SJSA1 (cell line): ENCODE measurements around the gene CKS1B. TPM values are rescaled to one million over a fixed set of nuclear protein-coding genes. Genes with fewer than 3 reads are reported as not detected.
A peak's percentile ranks its signal among the peaks of the same experiment; 100 is the strongest.

Experiments used
- DNase-seq, 2 experiments: peaks; one replicate each; pipeline ENCODE4 v3.0.0-alpha.2; 2015 to 2020; ENCODE audit warnings: low spot score in 2 of 2, low read depth in 1 of 2
- H3K27ac ChIP-seq: fragments of 250-450 bp; sonication (Bioruptor Pico); 2 replicates; pipeline ENCODE4 v1.5.1; 2020; ENCODE audit warnings: mild to moderate bottlenecking, moderate library complexity
- H3K27me3 ChIP-seq: fragments of 250-450 bp; sonication (Bioruptor Pico); replicated peaks from 2 replicates; pipeline ENCODE4 v1.5.1; 2020; ENCODE audit warnings: mild to moderate bottlenecking, moderate library complexity
- H3K36me3 ChIP-seq: fragments of 250-450 bp; sonication (Bioruptor Pico); 2 replicates; pipeline ENCODE4 v1.5.1; 2020; ENCODE audit warnings: mild to moderate bottlenecking
- H3K4me1 ChIP-seq: fragments of 250-450 bp; sonication (Bioruptor Pico); replicated peaks from 2 replicates; pipeline ENCODE4 v1.6.1; 2021; ENCODE audit warnings: mild to moderate bottlenecking
- H3K4me3 ChIP-seq: fragments of 250-450 bp; sonication (Bioruptor Pico); 2 replicates; pipeline ENCODE4 v1.5.1; 2020; ENCODE audit warnings: mild to moderate bottlenecking
- H3K9me3 ChIP-seq: fragments of 250-450 bp; sonication (Bioruptor Pico); replicated peaks from 2 replicates; pipeline ENCODE4 v1.5.1; 2020; ENCODE audit warnings: mild to moderate bottlenecking
- total RNA-seq: library from RNA; depleted of rRNA; stranded (reverse); fragments of >200 nt; shearing (Covaris generic); gene quantifications from 2 replicates; pipeline ENCODE4 v1.2.3, GENCODE V29; 2014; rRNA removed

CKS1B gene
- 290 and 338 TPM in 2 replicates for total RNA-seq

DNA sequence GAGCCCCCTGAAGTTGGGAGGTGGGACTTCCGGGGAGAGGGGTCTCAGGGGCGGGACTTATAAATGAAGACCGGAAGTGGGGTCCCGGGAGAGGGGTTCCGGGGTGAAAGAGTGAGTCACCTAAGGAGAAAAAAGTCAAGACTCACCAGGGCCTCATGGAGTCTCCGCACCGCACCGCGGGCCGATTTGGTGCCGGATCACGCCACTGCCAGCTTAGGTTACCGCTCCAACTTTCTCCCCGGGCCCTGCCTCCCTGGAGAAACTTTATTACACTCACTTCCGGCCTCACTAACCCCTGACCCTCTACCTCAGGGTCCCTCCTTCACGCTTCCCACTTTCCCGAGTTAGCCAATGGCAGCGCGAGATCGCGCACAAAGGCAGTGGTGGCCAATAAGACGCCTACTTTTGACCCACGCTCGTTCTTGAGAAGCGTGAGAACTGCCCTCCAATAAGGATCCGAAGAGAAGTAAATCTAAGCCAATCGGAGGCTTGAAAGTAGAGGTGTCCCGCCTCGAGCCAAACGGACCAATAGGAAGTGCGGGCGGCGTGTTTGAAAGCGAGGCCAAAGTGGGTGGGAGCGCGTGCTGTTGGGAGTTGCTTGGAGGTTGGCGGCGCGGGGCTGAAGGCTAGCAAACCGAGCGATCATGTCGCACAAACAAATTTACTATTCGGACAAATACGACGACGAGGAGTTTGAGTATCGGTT lies at the start of gene CKS1B:
Gene CKS1B (plus strand): TSS at position 580 of the 706 bp plus-strand sequence. CDS start 65 bp downstream, at position 645.
- H3K36me3 ChIP-seq, result peaks cover 47% of the 10 kb centered on the region
- peak; percentile 99 to 100 for DNase-seq
- peak within 1 kb of the TSS; percentile 97 for H3K27ac ChIP-seq
- H3K9me3 ChIP-seq, result no peaks in the 10 kb centered on the region
- H3K4me3 ChIP-seq, result peak within 1 kb of the TSS; percentile 53
- H3K4me1 ChIP-seq, result peaks cover 47% of the 10 kb centered on the region
- no peaks in the 10 kb centered on the region for H3K27me3 ChIP-seq

DNA sequence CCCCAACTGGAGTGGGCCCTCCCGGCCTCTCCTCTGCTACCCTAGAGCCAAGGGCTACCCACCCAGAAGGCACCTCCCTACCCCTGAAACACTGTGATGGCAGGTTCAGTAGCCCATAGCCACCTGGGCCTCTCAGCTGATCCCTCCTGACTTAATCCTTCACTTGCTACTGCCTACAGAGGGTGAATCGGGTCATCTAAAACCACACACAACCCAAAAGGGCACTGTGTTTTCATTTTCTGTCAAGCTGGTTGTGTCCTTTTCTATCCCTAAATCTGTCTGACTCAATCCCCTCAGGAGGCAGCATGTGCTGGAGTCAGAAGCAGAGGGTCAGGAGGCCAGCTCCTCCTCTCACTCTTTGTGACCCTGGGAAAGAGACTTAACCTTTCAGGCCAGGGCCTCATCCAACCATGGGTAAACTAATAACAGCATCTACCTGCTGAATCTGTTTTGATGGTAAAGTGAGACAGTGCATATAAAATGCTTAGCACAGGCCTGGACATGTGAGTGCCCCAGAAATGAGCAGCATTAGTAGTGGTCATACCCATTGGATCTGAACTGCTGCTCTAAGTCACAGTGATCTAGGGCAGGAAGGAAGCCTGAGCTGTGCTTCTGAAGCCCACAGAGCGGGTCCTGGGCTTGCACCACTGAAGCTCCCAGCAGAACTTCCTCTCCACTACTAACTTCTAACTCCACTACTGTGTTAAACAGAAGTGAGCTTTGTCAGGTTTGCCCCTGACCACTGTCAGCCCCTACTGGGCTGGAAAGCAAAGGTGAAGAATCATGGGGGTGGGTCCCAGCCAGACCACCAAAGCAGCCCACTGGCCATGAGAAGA lies 48.9 kb upstream of the CKS1B start:
- Histone ChIP-seq H3K36me3 (peaks cover 3% of the 10 kb centered on the region; the same call in 1 of the 2 replicates), H3K4me3 (no peak overlapping the region), H3K27me3 (no peaks in the 10 kb centered on the region), H3K4me1 (no peaks in the 10 kb centered on the region), H3K27ac (no peak overlapping the region), H3K9me3 (no peaks in the 10 kb centered on the region)
- no peak for DNase-seq

DNA sequence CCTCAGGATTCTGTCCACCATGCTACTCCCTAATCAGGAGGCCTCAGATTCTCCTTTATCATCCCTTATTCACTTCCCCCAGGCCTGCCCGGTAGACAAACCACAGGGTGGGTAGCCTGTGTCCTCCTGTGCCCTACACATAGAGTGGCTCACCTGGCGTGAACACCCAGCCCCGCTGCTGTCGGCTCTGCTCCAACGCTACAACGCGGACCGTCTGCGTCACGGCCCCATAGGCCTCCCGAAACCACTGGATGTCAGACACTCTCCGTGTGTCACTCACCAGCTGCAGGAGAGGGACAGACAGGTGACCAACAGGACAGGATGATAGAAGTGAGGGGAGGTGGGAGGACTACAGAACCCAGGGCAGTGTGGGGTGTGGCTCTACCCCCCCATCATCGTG lies 48.3 kb upstream of the CKS1B start:
- DNase-seq, result no peak
- peaks cover 3% of the 10 kb centered on the region; the same call in 1 of the 2 replicates for H3K36me3 ChIP-seq
- no peaks in the 10 kb centered on the region for H3K27me3 ChIP-seq
- H3K9me3 ChIP-seq, result no peaks in the 10 kb centered on the region
- no peak overlapping the region for H3K27ac ChIP-seq
- H3K4me3 ChIP-seq, result no peak overlapping the region
- no peaks in the 10 kb centered on the region for H3K4me1 ChIP-seq

DNA sequence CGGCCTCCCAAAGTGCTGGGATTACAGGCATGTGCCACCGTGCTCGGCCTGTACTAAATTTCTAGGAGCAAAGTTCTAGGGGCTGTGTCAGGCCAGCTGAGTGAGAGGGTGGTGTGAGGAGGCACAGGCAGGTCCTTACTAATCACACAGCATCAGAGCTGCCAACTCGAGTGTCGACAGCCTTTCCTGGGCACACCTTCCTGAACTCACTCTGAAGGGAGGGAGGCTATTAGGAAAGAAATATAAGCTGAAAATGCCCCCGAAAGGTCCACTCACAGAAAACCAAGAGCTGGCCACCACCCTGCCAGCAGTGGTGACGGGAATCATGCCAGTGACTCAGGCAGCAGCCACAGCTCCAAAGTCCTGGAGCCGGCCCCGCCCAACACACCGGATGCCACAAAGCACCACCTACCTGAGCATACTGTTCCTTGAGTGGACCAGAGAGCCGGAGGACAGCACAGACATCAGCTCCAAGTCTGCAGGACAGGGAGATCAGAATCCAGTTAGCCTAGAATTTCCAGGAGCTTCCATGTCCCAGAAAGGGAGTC lies 42.5 kb upstream of the CKS1B start:
- no peaks in the 10 kb centered on the region for H3K27me3 ChIP-seq
- DNase-seq, result no peak
- H3K9me3 ChIP-seq, result no peaks in the 10 kb centered on the region
- no peak overlapping the region for H3K27ac ChIP-seq
- H3K4me1 ChIP-seq, result peaks cover 8% of the 10 kb centered on the region
- H3K4me3 ChIP-seq, result no peak overlapping the region
- no peaks in the 10 kb centered on the region for H3K36me3 ChIP-seq

DNA sequence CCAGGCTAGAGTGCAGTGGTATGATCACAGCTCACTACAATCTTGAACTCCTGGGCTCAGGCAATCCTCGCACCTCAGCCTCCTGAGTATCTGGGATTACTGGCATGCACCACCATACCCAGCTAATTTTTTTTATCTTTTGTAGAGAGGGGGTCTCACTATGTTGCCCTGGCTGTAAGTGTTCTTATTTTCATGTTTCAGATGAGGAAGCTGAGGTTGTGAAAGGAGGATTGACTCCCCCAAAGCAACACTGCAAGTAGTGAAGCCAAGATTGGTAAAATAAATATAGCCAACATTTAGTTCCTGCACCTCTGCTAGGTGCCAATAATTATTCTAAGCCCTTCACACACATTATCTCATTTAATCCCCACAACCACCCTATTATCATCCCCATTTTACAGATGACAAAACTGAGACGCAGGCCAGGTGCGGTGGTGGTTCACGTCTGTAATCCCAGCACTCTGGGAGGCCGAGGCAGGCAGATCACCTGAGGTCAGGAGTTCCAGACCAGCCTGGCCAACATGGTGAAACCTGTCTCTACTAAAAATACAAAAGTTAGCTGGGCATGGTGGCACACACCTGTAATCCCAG lies 40.0 kb upstream of the CKS1B start:
- no peak overlapping the region for H3K4me3 ChIP-seq
- no peak overlapping the region for H3K27ac ChIP-seq
- no peaks in the 10 kb centered on the region for H3K27me3 ChIP-seq
- peaks cover 8% of the 10 kb centered on the region for H3K4me1 ChIP-seq
- no peak for DNase-seq
- H3K36me3 ChIP-seq, result no peaks in the 10 kb centered on the region
- H3K9me3 ChIP-seq, result no peaks in the 10 kb centered on the region

DNA sequence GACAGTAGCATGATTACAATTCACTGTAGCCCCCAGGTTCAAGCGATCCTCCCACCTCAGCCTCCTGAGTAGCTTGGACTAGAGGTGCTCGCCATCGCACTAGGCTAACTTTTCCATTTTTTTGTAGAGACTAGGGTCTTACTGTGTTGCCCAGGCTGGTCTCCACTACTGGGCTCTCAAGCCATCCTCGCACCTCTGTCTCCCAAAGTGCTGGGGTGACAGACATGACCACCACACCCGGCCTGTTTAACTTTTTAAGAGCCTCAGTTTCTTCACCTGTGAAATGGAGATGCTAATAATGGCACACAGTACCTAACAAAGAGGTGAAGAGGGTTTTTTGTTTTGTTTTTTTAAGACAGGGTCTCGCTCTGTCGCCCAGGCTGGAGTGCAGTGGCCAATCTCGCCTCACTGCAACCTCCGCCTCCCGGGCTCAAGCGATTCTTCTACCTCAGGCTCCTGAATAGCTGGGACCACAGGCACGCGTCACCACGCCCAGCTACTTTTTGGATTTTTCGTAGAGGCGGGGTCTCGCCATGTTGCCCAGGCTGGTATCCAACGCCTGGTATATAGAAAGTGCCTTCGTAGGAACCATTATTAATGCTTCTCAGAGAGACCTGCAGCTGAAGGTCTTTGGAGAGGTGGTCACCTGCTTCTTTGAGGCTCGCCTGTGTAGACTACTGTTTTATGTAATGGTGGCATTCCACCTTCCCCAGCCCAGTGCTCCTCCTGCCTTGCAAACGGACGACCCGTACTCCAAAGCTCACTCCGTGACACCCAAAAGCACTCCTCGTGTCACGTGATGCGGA lies 38.5 kb upstream of the CKS1B start:
- Histone ChIP-seq H3K27me3 (no peaks in the 10 kb centered on the region), H3K4me3 (peak overlapping the region; percentile 57), H3K4me1 (peaks cover 8% of the 10 kb centered on the region), H3K36me3 (no peaks in the 10 kb centered on the region), H3K27ac (peak overlapping the region; percentile 98; the same call in 1 of the 2 replicates), H3K9me3 (no peaks in the 10 kb centered on the region)
- DNase-seq, result no peak

DNA sequence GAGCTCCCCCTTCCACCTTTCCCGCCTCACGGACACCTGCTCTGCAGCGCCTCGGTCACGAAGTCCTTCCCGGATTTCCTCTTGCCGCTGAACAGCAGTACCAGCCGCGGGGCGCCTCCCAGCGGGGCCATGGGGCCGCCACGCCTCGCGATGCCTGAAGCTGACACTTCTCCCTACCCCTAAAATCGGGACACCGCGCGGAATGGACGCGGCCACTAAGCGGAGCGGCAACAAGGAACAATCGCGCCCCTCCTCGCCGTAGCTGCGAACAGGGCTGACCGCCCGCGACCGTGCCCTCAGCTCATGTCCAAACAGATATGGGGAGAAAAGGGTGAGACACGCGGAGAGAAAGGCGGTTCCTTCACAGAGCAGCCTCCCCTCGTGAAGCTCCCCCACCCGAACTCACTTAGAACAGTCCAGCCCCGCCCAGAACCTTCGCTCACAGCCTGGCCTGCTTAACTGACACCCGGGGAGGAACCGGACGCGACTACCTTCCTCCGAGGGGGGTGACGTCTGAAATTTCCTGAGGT lies 37.9 kb upstream of the CKS1B start, which contains the start of gene PMVK:
Gene PMVK (minus strand): TSS at position 165 of the 530 bp plus-strand sequence. CDS start 34 bp downstream, at position 131.
- Histone ChIP-seq H3K36me3 (no peaks in the 10 kb centered on the region), H3K4me1 (peaks cover 8% of the 10 kb centered on the region), H3K27ac (peak within 1 kb of the TSS; percentile 98), H3K9me3 (no peaks in the 10 kb centered on the region), H3K4me3 (peak within 1 kb of the TSS; percentile 57), H3K27me3 (no peaks in the 10 kb centered on the region)
- DNase-seq, result peak; percentile 95 to 99

DNA sequence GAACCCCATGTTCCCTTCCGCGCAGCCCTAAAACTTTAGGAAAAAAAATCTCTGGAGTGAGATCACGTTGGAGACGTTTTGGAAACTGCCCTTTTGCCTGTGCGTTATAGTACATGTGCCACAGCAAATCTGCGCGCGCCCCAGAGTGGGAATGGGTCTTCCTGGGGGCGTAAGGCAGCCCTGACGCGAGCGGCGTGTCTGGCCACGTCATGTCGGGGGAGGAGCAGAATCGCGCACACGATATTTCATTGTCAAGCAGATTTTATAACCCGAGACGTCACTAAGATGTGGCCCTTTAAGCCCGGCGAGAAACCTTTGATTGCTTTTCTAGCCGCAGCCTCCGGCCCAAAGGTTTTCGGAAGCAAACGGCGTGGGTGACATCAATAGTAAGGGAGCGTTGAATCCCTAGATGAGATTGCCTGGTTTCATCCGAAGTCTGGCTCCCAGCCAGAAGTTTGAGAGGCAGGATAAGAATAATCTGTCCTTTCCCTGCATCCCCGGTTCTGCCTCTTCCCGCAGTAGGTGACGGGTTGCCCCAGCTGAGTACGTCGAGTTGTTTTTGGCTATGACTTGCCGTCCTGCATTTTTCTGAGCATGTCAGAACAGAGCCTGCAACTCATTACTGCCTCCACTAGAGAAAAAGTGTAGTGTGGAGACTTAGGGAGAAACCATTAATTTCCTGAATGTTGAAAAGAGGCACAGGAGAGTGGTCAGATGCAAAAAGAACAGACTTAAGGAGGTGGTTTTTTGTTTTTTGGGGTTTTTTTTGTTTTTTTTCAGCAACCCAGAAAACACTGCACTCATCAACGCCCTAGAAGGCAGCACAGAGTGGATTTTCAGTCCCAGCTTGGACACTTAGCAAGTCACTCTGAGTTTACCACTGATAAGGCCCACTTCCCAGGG lies 37.1 kb upstream of the CKS1B start:
- peak overlapping the region; percentile 57 for H3K4me3 ChIP-seq
- peaks cover 8% of the 10 kb centered on the region for H3K4me1 ChIP-seq
- peak; percentile 88 to 98 for DNase-seq
- no peaks in the 10 kb centered on the region for H3K9me3 ChIP-seq
- H3K27ac ChIP-seq, result peak overlapping the region; percentile 98
- H3K27me3 ChIP-seq, result no peaks in the 10 kb centered on the region
- no peaks in the 10 kb centered on the region for H3K36me3 ChIP-seq

DNA sequence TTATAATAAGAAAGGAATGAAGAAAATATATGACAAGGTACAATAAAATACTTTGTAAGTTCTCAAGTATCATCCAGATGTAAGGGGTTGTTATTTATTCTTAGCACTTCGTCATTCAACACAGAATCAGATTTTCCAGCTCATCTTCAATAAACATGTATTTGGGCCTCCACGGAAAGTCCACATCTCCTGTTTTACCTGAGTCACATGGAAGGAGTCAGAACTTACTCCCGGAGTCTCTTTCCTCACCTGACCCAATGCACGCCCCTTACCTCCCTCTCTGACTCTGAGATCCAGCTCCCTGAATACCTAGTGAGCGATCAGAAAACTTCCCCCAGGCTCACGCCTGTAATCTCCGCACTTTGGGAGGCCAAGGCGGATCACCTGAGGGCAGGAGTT lies 36.5 kb upstream of the CKS1B start:
- peaks cover 8% of the 10 kb centered on the region for H3K4me1 ChIP-seq
- H3K4me3 ChIP-seq, result no peak overlapping the region
- no peaks in the 10 kb centered on the region for H3K27me3 ChIP-seq
- no peak for DNase-seq
- H3K27ac ChIP-seq, result no peak overlapping the region; the same call in 1 of the 2 replicates
- H3K36me3 ChIP-seq, result no peaks in the 10 kb centered on the region
- no peaks in the 10 kb centered on the region for H3K9me3 ChIP-seq

DNA sequence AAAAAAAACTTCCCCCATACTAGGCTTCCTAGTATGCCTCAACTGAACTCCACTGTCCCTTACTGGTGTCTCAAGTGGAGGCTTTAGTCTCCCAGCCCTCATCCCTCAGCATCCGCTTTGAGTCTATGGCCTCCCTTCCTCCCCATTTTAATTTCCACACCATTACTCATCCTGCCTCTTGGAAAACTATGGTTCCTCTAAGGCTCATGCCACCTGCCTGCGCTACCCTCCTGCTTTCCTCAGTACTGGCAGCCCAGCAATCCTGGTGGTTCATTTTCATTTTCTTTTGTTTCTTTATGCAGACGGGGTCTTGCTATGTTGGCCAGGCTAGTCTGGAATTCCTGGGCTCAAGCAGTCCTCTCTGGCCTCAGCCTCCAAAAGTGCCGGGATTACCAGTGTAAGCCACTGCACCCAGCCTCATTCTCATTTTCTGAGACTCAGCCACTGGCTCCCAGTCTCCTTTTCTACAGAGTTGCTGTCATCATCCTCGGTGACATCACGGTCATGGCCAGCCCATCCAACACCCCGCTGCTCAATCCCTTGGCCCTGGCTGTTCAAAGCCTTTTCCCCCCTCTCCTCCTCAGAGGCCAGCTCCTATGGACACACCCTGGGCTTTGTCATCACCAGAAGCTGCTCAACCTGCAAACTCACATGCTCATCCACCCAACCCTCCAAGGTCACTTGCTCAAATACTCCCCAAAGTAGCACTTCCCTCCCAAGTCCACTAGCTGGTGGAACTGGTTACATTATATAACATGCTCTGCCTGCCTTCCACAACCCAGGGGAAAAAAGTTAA lies 35.7 kb upstream of the CKS1B start:
- Histone ChIP-seq H3K4me3 (no peak overlapping the region), H3K36me3 (no peaks in the 10 kb centered on the region), H3K27ac (no peak overlapping the region), H3K27me3 (no peaks in the 10 kb centered on the region), H3K4me1 (peaks cover 8% of the 10 kb centered on the region), H3K9me3 (no peaks in the 10 kb centered on the region)
- DNase-seq, result no peak

DNA sequence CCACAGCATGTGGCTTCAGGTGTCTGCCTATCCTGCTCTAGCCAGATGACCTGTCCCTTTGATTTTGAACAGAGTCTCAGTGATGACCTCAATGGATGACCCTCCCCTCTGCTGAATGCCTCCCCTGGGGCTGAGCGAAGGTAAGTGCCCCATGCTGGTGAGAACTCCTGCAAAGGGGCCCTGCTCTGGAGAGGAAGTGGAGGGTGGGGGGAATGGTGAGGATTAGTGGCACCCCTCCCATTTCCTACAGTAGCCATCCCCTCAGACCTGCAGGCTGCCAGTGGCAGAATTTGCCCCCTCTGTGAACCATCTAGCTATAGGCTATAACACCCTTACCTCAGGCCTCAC lies 34.3 kb upstream of the CKS1B start:
- Histone ChIP-seq H3K36me3 (no peaks in the 10 kb centered on the region), H3K9me3 (no peaks in the 10 kb centered on the region), H3K27me3 (no peaks in the 10 kb centered on the region), H3K4me3 (no peak overlapping the region), H3K27ac (no peak overlapping the region), H3K4me1 (peaks cover 8% of the 10 kb centered on the region)
- DNase-seq, result no peak
